NK-92 (cell line): ENCODE measurements around the gene SELENON.
"Not testable (repeated sequence)": the region's sequence is repeated elsewhere in the genome, so short reads cannot be mapped to it uniquely, and the experiment has no call there.

Experiments used
- DNase-seq: peaks from one replicate; lab custom pipeline; 2025; ENCODE audit not compliant: unreplicated experiment; lab: John Stamatoyannopoulos, UW

The SELENON gene

GRCh38 chr1:25825605-25826004 lies 25.6 kb downstream of the SELENON start:
- DNase-seq = no peak

GRCh38 chr1:25826571-25826970 lies 26.6 kb downstream of the SELENON start:
- no peak for DNase-seq

- DNase-seq = no peak
Observed at GRCh38 chr1:25828491-25828890, 28.5 kb downstream of the SELENON start.

GRCh38 chr1:25829046-25829445 lies 29.1 kb downstream of the SELENON start:
- DNase-seq = no peak

- DNase-seq = no peak
Observed at GRCh38 chr1:25831569-25832196, 31.7 kb downstream of the SELENON start.

- DNase-seq = no peak
Observed at GRCh38 chr1:25832336-25833037, 32.5 kb downstream of the SELENON start.

- DNase-seq = no peak
Observed at GRCh38 chr1:25833158-25833557, 33.2 kb downstream of the SELENON start.

GRCh38 chr1:25834894-25835293 lies 34.9 kb downstream of the SELENON start:
- no peak for DNase-seq

GRCh38 chr1:25836695-25837094 lies 36.7 kb downstream of the SELENON start:
- no peak for DNase-seq

- no peak for DNase-seq
Observed at GRCh38 chr1:25837262-25837875, 37.4 kb downstream of the SELENON start.

- DNase-seq = not testable (repeated sequence)
Observed at GRCh38 chr1:25839808-25840207, 39.8 kb downstream of the SELENON start.

GRCh38 chr1:25843483-25843882 lies 43.5 kb downstream of the SELENON start:
- no peak for DNase-seq

- no peak for DNase-seq
Observed at GRCh38 chr1:25844536-25845337, 44.7 kb downstream of the SELENON start.

GRCh38 chr1:25845664-25846063 lies 45.7 kb downstream of the SELENON start:
- DNase-seq = no peak

GRCh38 chr1:25847929-25848328 lies 47.9 kb downstream of the SELENON start:
- DNase-seq = no peak

GRCh38 chr1:25848531-25848930 lies 48.5 kb downstream of the SELENON start:
- no peak for DNase-seq

- DNase-seq = no peak
Observed at GRCh38 chr1:25854554-25854953, 54.6 kb downstream of the SELENON start.

- DNase-seq = no peak
Observed at GRCh38 chr1:25856856-25857255, 56.9 kb downstream of the SELENON start.

GRCh38 chr1:25858494-25858893 lies 58.5 kb downstream of the SELENON start:
- no peak for DNase-seq

GRCh38 chr1:25858906-25859789 lies 59.2 kb downstream of the SELENON start, which contains the start of gene AUNIP:
Gene AUNIP, minus strand, starts transcription at chr1:25859457. Its CDS starts 100 bp downstream, at chr1:25859357.
- DNase-seq = peak; percentile 36
